ENCODE measurements around the gene KLF16. TPM values are rescaled to one million over a fixed set of nuclear protein-coding genes. Genes with fewer than 3 reads are reported as not detected.

Gene KLF16
- total and polyA plus RNA-seq, 9 of the 15 experiments (the other 6 are each of a cell fraction or from before 2014, with no cell fraction given): 0.04 to 60.4 (median 6.8) TPM

- peak; percentile 98 for TF ChIP-seq PKNOX1 (IDR thresholded peaks at IDR 0.05)
- no peak for TF ChIP-seq CAMTA2 (CRISPR knock-in tag; conservative IDR thresholded peaks at IDR 0.05)
- TF ChIP-seq HNRNPK (IDR thresholded peaks at IDR 0.05; ENCODE audit: low read depth, low read length, poor library complexity, severe bottlenecking): no peak
- TF ChIP-seq CBFB (CRISPR knock-in tag; IDR thresholded peaks at IDR 0.05): no peak
- no peak for TF ChIP-seq ZNF778 (CRISPR knock-in tag; IDR thresholded peaks at IDR 0.05)
- TF ChIP-seq RBM17 (IDR thresholded peaks at IDR 0.05; ENCODE audit: borderline replicate concordance, low read depth, low read length): no peak
- no peak for TF ChIP-seq SFPQ (IDR thresholded peaks at IDR 0.05; ENCODE audit: low read depth, low read length)
- no peak for TF ChIP-seq CHD7 (IDR thresholded peaks at IDR 0.05; ENCODE audit: low read depth, low read length)
Measured at GRCh38 chr19:1854542-1855039, 8.8 kb downstream of the KLF16 start (continued).
